ENCODE results near the gene TAF1C.

Gene TAF1C

DNA sequence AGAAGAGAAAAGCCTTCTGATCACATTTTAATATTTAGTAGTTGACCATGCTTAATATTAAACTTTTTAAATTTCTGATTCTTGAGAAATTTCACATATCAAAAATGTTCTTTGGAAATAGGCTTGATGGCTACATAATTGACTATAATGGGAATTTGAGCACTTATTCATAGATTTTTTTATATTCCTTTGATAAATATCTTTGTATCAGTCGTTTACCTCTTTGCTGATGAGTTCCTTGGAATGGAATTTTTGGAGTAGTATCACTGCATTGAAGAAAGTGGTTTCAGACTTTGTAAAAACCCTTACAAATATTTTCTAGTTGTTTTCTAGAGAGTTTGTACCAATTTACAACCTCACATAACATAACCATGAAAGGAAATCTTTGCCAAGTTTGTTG is 27.1 kb downstream of the TAF1C start:
- no peak for DNase-seq (ENCODE audit: low spot score)

DNA sequence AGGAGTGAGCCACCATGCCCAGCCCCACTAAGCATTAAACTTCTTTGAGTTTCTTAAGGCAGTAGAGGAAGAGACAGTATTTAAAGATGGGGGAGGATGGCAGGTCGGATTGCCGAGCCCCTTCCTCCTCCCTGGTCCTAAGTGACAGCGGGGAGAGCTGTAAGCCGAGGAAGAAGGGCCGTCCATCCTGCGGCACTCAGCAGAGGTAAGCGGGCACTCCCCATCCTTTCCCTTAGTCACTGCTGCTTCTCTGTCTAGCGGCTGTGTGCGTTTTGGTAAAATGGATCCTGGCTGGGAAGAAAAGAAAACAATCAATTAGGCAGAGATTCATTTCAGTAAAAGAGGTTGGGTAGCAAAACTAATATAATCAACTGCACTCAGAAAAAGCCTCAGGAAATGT is 27.9 kb downstream of the TAF1C start:
- DNase-seq (ENCODE audit: low spot score), result no peak

DNA sequence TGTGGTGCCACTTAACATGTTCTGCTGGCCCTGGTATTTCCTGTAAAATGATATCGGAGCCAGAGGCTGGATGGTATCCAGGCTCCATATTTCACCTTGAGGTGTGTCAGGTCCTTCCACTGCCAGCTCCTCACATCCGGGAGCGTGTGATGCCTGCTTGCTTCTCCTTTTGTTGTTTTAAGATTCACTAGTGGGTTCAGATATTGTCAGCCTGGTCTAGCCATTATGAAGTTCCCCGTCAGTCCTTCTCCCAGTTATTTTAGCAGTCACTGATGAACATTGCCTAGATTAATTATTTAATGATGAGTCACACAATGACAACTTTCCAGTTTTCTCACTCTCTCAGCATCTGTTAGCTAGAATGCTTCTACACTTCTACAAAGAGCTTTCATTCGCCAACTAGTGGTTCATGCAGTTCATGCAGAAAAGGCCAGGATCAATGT is 30.5 kb downstream of the TAF1C start:
- no peak for DNase-seq (ENCODE audit: low spot score)

DNA sequence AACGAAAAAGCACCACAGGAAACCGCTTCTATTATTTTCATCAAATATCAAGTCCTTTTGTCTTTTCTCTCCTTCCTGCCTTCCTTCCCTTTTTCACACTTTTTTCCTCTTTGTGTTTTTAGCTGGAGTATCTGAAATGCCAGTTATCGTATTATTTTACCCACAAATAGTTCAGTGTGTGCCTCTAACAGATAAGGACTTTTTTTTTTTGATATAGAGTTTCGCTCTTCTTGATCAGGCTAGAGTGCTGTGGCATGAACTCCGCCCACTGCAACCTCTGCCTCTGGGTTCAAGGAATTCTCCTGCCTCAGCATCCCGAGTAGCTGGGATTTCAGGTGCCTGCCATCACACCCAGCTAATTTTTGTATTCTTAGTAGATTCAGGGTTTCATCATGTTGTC is 31.1 kb downstream of the TAF1C start:
- DNase-seq (ENCODE audit: low spot score), result no peak

DNA sequence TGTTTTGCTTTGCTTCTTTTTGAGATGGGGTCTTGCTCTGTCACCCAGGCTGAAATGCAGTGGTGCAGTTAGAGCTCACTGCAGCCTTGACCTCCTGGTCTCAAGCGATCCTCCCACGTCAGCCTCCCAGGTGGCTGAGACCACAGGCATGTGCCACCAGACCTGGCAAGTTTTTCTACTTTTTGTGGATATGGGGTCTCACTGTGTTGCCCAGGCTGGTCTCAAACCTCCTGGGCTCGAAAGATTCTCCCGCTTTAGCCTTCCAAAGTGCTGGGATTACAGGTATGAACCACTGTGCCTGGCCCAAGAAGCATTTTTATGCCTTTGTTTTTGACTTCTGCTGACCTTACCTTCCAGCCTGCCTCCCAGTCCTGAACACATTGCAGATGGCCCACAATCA is 31.6 kb downstream of the TAF1C start:
- no peak for DNase-seq (ENCODE audit: low spot score)

DNA sequence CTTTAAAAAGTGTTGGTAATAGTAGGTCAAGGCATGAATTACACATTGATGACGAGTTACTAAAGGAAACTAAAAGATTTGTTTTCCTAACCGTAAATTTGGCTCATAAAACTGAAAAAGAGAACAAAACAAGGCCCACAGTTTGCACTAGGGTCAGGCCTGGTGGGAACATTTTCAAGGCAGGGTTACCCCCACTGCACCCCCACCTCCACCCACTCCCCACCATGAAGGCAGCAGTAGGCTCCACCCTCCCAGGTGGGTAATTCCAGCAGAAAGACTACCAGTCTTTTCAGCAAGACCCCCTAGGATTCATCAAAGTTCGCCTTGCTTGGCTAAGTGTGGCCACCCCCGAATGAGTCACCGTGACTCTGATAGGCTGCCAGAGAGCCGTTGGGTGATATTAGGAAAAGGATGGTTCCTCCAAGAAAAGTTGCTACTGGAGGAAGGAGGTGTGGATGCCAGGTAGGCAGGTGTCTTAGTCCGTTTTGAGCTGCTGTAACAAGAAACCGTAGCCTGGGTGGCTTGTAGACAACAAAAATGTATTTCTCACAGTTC is 33.1 kb downstream of the TAF1C start:
- DNase-seq (ENCODE audit: low spot score), result no peak

DNA sequence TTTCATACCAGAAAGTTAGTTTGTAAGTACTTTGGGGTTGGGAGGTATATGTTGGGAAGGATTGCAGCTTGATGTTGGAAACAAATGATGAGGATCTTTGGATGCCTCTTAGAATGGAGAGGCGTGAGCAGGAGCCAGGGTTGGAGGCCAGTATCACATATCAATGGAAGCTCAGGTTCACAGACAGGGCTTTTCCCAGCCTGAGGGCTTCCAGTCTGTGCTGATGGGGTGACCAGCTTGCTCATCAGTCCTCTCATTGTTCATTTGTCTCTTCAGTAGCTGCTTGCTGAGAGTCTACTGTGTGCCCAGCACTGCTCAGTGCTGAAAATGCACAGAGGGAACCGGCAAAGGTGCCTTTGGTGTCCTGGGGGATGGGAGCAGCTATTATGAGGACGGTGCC is 35.9 kb downstream of the TAF1C start:
- DNase-seq (ENCODE audit: low spot score), result no peak

DNA sequence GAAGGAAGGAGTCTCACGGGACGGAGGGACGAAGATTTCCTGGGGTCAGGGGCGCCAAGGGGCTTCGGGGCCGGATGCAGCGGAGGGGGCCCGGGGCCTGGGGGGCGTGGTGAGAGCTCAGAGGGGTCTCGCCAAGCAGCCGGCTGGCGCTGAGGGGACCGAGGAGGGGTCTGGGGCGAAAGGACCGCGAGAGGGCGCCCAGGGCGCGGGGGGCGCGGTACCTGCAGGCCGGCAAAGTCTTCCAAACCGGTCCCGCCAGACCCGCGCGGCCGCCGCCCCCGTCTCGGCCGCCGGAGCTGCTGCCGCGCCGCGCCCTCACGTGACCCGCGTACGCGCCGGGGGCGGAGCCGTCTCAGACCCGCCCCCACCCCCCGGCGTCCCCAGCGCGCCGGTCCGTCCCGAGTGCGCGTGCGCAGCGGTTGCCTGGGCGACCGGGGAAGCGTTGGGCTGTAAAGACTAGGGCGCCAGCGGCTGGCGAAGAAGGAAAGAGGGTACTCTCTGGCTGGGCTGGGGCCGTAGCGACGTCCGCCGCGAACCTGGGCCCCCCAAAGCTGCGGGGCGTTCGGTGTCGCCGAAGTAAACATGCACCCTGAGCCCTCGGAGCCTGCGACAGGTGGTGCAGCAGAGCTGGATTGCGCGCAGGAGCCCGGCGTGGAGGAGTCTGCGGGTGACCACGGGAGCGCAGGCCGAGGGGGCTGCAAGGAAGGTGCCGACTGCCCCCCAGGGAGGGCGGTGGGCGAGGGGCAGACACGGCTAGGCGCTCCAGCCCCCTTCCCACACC is 41.8 kb downstream of the TAF1C start, which contains the start of the genes DNAAF1 and HSDL1:
DNAAF1 (plus strand) TSS at position 450 of the 781 bp plus-strand sequence; CDS start at position 583, 133 bp downstream.
HSDL1 (minus strand) TSS at position 319 of the 781 bp plus-strand sequence. CDS start 13,856 bp downstream, outside the sequence.
- DNase-seq (ENCODE audit: low spot score), result peak; percentile 86

DNA sequence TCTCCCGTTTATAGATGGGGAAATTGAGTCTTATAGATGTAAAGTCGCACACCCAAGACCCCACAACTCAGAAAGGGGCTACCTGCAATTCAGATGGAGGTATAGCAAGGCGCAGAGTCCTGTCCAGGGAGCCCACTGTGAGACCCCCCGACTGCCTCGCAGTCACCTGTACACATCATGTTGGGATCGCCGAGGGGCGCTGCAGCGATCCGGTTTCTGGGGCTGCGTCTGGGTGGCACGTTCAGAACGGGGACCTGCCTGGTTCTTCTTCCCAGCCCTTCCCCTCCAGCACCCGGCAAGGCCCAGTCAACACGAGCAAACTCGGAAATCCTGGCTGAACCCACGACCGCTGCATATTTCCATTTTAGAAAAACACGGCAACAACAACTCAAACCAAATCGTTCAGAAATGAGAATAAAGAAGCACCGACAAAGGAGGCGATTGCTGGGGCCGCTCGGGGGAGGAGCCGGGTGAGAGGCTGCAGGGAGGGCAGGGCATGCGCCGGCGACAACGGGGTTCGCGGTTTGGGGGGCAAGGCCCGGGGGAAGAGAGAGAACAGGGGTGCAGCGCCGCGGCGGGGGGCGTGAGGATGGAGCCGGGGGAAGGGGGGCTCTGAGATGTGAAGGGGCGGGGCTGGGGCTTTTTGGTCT is 42.5 kb downstream of the TAF1C start:
- peak; percentile 14 for DNase-seq (ENCODE audit: low spot score)

DNA sequence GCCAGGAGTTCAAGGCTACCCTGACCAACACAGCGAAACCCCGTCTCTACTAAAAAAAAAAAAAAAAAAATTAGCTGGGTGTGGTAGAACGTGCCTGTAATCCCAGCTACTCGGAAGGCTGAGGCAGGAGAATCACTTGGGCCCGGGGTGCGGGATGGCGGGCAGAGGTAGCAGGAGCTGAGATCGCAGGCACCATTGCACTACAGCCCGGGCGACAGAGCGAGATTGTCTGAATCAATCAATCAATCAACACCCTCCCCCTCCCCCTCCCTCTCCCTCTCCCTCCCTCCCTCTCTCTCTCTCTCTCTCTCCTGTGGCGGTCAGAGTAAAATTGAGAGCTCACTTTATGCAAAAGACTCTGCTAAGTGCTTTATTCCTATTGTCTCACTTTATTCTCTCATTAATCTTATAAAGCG is 43.1 kb downstream of the TAF1C start:
- DNase-seq (ENCODE audit: low spot score), result no peak

DNA sequence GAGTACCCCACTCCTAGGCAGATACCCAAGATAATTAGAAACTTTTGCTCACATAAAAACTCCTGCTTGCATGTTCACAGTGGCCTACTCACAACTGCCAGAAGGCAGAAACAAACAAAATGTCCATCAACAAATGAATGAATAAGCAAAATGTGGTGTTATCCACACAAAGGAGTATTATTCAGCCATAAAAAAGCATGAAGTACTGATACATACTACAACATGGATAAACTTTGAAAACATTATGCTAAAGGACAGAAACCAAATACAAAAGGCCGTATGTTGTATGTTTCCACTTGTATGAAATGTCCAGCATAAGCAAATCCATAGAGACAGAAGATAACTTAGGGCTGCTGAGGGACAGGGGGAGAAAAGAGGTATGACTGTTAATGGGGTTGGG is 43.8 kb downstream of the TAF1C start:
- DNase-seq (ENCODE audit: low spot score), result no peak

DNA sequence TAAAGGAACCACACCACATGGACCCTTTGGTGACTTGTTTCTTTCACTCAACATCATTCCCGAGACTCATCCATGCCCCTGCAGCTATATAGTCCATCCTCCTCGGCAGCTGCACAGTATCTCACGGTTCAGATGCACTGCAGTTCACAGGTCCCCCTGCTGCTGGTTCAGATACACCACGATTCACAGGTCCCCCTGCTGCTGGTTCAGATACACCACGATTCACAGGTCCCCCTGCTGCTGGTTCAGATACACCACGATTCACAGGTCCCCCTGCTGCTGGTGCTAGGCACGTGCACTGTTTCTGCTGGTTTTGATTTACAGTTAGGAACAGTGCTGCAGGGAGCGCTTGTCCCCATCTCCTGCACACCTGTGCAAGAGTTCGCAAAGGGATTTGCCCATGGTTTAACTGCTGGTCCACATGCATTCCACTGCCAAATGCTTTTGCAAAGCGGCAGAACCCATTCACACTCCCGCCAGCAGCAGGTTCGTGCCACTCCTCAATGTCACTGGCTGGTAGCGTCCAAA is 45.6 kb downstream of the TAF1C start:
- DNase-seq (ENCODE audit: low spot score), result no peak

DNA sequence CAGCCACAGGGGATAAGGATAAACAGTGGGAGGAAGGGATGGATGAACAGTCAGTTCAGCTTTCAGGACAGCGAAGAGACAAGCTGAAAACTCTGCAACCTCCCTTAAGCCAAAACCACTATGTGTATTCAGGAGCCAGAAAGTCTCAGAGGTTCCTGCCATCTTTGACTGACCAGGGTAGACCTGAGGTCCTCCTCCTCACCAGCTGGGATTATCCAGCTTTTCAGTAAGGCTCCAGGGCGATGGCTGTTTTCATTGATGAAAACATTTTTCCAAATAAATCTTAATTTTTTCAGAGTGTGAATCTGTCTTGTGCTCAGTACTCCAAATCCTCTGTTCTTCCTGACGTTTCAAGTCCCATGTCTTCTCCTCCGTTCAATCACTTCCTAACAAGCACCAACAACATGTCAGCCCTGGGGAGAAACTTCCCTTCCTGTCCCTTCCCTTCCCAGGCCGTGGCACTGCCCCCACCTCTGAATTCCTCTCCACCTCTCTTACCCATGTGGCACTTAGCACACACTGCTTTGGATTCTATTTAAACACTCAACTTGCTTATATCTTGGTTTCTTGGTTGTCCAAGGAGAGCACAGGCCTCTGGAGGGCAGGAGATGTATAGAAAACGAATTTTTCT is 47.1 kb downstream of the TAF1C start:
- DNase-seq (ENCODE audit: low spot score), result no peak

DNA sequence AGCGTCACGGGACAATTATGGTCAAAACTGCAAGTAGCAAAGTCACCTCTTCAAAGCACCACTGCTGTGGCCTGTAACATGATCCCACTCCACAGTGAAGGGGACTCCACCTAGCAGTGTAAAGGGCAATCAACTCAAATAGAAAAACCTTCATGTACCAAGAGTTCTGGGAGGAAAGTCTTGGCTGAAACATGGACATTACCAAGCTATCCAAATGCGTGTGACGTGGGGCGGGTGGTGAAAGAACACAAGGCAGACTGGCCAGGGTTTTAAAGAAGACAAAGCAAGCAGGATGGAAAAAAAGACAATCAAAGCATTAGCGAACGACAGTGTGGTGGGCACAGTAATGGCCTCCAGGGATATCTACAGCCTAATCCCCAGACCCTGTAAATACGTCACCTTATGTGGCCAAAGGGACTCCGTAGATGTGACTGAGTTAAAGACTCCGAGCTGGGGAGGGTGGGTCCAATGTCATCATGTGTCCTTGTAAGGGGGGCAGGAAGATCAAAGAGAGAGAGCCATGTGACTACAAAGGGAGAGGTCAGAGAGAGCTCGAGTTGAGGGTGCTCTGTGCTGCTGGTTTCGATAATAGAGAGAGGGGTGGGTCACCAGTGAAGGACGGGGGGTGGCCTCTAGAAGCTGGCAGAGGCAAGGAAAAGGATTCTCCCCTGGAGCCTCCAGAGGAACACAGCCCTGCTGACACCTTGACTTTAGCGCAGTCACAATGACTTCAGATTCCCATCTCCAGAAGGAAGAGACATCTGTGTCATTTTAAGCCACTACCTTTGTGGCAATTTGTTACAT is 47.8 kb downstream of the TAF1C start:
- DNase-seq (ENCODE audit: low spot score), result no peak

DNA sequence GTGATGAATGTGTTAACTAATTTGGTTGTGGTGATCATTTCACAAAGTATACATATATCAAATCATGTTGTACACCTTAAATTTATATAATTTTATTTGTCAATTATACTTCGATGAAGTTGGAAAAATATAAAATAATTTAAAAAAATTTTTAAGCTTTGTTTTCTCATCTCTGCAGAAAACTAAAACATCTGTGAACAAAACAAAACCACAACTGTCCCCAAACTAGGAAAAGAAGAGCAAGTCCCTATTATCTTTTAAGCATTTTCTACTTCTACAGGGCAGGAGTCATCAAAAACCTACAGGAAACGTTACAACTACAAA is 48.4 kb downstream of the TAF1C start:
- no peak for DNase-seq (ENCODE audit: low spot score)

DNA sequence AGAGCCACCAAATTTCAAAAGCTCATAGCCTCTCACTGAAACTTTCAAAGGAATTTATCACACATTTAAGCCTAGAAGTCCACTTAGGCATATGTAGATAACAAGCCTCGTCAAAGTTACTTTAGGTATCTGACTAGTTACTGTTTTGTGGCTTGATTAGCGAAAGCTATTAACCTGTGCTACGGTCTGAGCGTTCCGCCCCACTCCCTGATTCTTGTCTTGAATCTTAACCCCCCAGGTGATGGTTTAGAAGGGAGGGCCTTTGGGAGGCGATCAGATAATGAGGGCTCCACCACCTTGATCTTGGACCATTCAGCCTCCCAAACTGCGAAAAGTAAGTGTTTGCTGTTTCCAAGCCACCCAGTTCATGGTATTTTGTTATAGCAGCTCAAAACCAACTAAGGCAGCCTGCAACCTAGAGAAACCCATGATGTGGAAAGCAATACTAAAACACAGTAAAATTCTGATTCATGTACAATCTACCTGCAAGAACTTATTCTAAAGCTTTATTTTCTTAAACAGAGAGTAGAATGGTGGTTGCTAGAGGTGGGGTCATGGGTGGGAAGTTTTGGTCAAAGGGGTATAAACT is 49.0 kb downstream of the TAF1C start:
- DNase-seq (ENCODE audit: low spot score), result no peak

DNA sequence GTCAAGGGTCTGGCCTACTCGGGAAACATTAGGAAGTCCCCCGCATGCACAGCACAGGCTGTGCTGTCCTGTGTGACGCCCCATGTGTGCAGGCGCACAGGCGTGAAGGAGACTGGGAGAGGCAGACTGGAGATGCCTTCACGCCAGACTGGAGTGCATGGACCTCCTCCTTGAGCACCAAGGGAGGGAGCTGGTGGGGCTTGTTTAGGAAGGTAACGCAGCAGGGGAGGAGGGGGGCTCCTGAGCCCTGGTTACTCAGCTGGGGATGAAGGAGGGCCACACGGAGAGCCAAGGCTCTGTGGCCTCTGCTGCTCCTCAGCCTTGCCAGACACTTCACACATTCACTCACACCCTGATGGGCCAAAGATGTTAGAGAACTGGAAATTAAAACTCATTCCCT is 49.6 kb downstream of the TAF1C start:
- DNase-seq (ENCODE audit: low spot score), result no peak

DNA sequence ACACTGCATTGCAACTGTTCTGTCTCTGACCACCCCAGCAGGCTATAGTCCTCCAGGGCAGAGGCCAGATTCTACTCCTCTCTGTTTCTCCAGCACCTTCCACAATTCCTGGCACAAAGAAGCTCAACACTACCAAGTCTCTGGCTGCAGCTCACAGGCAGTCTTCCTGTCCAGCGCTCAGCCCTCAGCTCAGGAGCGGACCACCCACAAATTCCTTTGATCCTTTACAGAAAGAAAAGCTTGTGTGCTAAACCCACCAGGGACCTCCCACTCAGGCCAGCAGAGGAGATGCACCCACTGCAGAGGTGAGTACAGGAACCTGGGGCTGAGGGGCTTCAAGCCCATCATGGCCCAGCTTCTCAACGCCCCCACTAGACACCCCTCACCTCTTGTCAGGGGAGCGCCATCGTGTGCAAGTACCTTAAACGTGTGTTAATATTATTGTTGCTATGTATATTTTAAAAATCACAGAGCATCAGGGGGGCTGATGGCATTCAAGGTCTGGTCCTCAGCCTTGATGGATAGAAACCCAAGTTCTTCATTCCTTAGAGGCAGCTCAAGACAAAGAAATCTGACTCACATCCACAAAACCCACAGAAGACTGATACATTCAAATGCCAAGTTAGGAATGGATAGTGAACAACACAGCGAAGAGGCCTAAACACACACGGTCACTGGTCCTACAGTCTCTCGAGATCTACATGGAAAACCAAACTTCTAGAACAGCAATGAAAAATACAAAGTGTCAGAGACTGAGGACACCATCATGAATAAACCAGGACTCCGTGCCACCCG is 50.3 kb downstream of the TAF1C start:
- no peak for DNase-seq (ENCODE audit: low spot score)

DNA sequence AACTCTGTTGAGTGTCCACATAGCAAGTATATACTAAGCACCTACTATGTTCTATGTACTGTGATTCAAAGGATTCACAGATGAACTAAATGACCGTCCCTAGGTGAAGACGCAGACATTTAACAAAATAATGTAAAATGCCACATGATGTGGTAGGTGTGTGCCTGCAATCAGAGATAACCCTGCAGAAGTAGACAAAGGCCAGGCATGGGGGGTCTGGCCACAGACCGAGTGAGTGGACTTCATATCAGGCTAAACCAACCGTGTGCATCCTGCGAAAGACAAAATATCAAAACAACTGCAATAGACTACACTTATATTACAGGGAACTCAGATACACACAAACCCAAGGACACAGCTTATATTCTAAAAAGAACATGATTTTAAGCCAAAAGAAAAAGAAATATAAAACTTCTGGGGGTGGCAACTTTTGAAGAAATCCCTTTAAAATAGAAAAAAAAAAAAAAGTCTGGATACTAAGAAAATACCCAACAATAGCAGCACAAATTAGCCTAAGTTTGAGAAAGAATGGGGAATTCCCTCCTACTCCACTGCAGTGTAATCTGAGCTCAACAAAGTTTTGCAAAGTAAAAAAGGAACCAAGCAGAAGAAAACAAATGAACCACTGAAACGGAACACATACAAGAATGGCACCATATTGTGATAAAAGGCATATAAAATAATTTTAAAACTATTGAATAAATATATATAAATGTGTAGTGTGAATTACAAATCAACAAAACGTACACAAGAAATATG is 54.2 kb downstream of the TAF1C start:
- no peak for DNase-seq (ENCODE audit: low spot score)

DNA sequence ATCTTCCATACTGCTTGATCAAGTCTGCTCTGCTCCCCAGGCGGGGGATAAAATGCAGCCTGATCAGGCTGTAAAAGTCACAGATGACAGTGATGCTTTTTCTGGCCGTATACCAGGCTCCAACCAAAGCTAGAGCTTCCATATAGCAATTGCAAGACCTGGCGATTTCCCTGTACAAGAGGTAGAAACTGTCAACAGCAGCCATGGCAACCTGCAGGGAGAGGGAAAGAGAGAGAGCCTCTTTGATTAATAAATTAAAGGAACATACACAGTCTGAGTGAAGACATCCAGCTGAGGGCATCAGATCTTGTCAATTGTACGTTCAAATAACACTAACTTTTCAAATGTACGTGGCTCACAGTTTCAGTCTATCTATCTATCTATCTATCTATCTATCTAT is 55.7 kb downstream of the TAF1C start:
- DNase-seq (ENCODE audit: low spot score), result no peak
